HG02759 (cell line): Measurements from ENCODE around the gene VSX1.

Experiments used
- ATAC-seq: cut with Tn5 transposase; IDR thresholded peaks from one replicate; pipeline ENCODE4 v1.9.1; 2021; ENCODE audit warnings: mild to moderate bottlenecking, moderate library complexity; ENCODE audit not compliant: unreplicated experiment

VSX1 gene

DNA sequence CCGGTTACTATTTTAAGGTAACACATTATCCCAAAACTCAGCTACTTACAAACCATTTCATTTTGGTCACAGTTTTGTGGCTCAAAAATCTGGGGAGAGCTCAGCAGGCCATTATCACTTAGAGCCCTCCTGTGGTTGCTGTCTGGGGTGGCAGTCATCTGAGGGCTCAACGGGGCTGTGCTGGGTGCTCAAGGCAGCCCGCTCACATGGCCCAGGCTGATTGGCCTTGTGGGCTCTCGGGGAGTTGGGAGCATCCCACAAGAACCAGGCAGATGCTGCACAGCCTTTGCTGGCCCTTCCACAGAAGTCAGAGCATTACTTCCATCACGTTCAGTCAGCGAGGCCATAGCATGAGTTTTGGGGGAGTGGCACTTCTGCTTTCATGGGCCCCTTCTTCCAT is 6.3 kb upstream of the VSX1 start:
- no peak for ATAC-seq

DNA sequence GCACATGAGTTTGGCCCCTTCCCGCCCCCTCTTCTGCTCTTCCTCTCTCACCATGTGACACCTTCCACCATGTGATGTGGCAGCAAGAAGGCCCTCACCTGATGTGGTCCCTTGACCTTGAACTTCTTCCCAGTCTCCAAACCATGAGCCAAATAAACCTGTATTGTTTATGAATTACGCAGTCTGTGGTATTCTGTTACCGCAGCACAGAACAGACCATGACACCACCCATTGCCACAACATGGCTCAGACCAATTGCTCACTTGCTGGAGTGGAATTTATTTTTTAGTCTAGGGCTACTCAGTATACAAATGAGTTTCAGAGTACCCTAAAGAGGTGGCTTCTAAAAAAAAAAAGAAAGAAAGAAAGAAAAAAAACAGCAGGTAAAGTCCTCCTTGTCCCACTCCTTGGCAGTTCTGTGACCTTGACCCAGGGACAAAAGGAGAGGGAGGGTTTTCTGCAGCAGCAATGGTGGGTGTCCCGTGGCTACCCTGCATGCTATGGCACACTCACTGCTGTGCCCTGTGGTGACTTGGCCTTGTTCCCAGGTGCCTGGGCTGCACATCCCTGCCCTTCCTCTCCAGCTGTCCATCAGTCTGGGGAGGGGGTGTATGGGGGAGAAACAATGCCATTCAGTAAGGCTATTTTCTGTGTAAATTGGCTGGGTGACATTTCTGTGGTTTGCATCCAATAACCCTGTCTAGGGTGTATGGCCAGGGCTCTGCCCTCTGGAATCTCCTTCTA is 5.4 kb upstream of the VSX1 start:
- ATAC-seq: no peak

DNA sequence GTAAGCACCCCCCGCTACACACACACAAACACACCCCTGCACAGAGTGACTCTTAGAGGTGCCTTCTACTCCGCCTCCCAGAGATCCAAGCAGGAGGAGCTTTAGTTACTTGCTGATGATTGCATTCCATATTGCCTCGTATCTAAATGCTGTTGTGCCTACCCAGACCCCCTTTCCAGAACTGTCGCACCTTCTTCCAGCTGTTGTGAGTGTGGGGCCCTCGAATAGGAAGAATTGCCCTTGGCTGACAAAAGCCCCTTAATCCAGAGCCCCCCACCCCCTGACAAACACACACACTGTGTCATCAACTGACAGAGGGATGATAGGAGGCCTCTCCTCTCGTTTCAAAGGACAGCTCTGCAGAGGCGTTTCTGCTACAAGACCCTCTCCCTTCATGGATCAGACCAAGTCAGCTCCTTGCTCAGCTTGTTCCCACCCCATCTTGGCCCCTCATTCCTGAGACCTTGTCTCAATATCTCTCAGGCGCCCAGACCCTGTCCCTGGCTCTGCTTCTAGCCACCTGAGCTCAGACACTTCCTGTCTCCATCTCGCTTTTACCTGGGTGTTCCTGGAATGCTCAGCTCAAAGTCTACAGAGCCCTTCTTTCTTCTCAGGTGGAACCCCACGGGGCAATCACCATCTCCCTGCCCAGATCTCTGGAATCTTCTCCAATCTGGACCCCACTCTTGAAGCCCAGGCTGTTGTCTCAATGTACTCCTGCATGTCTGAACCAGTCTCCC is 4.0 kb upstream of the VSX1 start:
- no peak for ATAC-seq

DNA sequence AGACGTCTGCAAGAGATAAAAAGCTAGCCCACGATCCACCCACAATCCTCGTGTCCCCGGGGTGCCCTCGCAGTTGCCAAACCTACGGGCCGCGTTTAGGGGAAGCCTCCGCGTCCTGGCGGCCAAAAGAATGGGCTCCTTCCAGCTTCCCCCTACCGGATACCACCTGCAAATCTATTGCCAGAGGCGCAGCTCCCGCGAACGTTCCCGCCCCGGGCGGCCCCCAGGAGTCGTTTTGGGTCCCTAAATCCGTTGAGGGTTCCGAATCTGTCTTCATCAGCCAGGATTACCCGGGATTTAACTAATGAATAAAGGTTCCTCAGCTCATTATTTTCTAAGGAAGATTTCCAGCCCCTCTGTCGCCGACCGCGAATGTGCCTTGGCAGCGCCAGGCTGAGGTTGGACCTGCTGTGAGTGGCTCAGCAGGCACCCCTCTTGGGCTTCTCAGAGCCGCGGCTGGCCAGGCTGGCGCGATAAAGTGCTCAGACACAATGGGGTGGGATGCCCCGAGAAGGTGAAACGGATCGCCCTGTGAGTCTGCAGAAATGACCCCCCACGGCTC is 2.8 kb upstream of the VSX1 start:
- ATAC-seq: no peak

DNA sequence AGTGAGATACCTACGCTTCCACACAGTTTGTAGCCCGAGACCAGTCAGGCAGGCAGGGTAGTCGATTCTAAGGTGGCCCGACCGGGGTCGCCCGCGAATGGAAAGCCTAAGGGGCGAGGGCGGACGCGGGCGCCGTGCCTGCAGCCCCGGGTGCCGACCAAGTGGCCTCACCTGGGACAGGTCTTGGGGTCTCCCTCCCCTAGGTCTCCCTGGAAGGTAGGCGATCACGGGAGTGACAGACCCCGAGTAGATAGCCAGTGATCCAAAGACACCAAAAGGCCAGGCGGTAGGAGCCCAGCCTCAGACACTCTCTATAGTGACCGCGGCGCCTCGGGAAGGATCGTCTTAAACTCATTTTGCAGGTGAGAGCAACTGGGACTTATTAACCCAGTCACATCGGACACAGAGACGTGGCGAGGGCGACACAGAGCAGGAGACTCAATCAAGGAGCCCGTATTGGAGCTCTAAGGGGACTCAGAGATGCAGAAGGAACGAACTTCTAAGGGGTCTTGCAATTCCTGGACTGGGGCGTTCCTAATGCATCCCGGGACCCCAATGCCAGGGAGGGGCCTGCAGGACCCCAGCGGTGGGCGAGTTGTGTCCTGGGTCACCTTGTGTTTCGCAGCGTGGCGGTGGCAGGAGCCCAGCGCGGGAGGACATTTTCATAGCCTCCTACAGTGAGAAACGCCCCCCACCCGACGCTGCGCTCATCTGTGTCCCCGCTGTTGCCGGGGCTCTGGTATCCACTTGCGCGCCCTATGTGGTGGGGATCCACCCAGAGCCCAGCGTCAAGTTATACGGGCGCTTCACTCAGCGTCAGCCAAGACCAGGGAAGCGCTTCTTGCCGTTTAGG is 2.1 kb upstream of the VSX1 start:
- no peak for ATAC-seq

DNA sequence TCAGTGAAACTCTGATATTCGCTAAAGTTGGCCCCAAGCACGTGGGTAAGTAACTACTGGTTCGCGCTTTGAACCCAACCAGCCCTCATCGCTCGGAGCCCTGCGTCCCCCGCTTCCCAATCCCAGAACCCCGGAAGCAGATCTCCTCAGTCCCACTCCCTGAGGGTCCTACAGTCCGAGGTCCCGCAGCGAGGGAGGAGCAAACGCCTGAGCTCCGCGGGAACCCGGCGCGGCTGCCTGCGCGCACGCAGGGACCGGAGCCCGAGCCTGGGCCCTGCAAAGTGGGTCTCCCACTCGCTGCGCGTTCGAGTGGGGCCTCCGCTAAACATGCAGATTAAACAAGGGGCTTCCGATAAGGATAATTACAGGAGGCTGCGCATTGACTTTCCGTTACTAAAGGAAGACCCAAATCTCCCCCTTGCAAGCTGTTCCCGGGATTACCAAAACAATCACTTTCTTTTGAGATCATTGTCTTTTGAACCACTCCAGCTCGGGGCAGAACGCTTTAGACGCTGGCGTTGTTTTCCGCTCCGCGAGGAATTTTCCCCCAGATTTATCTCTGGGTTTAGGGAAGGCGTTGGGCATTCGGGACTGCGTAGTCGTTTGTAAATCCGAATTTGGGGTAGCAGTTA is 1.3 kb upstream of the VSX1 start:
- no peak for ATAC-seq

DNA sequence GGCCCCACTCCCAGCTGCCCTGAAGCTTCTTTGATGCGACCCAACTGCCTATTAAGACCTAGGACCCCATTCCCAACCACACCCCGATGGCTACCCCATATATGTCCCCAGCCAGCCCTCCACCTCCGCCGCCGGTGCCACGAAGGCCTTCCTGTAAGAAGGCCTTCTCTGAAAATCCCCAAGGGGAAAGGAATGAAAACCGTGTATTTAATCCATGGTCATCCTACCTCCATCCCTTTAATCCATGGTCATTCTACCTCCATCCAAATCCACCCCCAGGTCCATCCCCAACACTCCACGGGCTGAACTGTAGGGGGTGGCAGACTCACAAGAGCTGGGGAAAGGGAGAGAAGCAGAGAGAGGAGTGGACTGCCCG is 545 bp upstream of the VSX1 start:
- no peak for ATAC-seq

DNA sequence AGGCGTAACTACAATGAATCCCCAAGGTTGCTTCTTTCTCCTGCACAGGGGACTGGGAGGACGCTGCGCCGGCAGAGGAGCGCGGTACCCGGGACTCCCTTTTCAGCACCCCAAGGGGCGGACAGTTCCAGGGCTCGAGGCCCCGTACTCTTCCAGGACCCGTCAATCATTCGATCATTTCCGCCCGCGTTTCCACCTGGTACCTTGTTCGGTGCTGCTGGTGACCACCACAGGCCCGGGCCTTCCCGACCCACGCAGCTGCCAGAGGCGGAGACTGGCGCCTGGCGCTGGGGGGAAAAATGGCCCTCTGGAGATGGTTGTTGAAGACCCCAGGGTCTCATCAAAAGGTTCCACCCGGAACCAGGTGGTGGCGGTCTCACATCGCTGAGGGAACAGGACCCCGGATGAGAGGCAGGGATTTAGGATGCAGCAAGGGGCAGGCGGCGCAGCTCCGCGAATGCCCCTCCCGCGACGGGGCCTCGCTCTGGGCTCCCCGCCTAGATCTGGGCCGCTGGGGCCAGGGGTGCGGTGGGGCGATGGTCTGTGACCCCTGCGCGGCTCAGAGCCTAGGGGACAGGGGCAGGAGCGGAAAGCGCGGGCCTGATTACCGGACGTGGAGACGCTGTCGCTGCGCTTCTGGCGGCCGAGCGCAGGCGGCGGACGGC is 744 bp downstream of the VSX1 start:
- no peak for ATAC-seq

DNA sequence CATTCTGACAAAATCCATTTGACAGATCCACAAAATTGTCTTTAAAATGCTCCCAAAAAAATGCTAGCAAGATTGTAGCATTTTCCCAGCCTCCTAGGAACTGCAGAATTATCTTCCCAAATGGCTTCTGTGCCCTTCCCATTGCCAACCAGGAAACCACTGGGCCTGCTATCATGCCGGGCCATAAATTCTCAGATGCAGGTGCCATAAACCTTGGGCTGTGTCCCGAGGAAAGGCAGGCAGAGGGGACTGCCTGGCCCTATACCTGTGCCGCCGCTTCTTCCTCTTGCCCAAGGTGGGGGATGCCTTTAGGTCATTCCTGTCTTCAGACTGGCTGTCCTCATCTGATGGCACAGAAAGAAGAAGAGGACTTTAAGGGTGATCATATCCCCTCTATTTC is 2.8 kb downstream of the VSX1 start:
- ATAC-seq: no peak

DNA sequence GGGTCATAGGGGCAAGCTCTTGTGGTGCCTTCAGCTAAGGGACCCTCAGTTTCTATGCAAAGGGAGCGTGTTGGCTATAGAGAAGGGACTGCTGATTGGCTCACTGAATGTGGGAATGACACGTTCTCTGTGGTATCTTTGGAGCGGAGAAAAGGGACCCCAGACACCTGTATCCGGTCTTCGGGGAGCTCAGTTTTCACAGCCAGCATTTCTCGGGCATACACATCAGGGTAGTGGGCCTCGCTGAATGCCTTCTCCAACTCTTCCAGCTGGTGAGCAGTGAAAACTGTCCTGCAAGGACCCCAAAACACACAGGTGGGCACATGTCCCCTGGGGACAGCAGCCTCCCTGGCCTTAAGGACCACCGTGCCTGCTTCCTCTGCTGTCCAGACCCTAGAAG is 3.3 kb downstream of the VSX1 start:
- no peak for ATAC-seq

DNA sequence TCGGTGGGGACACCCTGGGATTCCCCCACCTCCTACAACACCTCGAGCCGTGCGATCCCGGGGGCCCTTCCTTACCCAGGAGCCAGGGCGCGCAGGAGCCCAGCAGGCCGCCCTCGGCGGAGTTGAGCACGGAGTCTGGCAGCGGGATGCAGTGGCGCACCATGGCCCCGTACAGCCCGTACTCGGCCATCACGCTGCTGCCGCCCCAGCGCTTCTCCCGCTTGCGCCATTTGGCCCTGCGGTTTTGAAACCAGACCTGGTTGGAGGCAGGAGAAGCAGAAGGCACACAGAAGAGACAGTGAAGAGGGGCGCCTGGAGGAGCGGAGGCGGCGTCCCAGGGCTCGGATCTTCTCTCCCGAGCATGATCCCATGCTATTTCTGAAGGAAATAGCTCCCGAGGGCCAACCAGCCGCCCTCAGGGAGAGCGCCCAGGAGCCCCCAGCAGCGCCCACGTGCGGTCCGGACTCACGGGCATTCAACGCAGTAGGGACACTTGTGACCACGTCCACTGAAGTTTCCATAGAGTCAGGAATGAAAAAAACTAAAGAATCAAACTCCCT is 4.3 kb downstream of the VSX1 start:
- no peak for ATAC-seq

DNA sequence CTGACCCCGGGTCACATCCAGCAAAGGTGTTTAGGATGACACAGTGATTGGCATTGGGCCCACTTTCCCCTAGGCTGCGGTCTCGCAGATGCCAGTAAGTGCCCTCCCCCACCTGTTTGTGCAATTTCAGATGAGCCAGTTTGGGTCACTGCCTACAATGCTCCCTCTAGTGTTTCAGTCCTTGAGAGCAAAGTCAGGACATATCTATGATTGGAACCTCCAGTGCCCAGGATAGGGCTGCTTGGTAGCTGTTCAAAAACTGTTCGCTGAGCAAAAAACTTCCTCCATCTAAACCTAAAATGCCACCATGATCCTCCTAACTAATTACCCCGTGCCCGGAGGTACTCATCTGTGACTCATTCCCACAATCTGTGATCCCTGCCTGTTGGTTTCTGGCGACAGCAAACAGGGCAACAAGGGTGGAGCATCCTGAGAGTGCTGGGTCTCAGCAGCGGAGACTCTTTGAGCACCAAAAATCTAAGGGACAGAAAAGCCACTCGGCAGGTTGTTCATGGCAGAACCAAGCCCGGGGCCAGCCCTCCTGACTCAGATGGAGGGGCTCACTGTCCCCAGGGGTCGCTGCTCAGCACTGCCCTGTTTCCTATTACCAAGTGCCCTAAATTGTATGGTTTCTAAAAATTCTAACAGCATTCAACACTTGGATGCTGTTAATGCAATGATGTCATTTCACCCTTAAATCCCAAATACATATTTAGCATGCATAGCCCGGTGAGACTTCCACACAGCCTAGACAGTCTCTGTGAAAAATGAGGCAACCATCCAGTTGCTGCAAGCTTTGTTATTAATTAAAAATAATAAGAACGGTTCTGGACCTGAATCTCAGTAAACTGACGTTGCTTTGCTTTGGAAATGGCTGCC is 5.0 kb downstream of the VSX1 start:
- no peak for ATAC-seq

DNA sequence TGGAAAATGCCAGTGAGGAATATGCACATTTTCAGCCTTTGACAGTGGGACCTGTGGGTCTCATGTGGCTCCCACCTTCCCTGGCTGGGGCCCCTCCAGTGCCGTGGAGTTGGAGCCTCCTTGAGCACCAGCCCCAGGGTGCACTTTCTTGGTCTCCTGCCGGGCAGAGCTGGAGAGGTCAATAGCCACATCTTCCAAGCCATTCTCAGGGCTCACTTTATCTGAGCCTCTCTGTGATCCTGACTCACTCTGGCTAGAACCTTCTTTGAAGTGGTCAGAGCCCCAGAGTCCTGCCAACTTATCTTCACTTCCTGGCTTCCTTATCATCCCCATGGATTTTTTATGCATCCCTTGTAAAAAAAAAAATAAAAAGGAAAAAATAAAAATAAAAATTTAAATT is 5.7 kb downstream of the VSX1 start:
- ATAC-seq: no peak

DNA sequence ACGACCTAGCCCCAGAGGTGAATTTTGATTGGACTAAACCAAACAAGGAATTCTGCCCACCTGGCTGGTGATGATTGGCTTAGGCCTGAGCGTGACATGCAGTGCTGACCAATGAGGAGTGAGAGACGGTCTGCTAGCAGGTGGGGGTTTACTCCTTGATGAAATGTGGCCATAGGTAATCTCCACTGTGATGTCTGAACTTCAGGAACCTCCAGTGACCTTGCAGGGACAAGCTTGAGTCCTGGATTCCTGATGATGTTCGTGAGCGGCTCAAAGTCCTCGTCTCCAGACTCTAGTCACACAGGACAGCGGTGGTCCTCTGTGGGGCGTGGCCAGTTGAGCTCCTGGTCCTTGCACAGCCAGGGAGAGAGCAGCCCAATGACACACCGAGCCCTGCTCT is 8.4 kb downstream of the VSX1 start:
- ATAC-seq: no peak

DNA sequence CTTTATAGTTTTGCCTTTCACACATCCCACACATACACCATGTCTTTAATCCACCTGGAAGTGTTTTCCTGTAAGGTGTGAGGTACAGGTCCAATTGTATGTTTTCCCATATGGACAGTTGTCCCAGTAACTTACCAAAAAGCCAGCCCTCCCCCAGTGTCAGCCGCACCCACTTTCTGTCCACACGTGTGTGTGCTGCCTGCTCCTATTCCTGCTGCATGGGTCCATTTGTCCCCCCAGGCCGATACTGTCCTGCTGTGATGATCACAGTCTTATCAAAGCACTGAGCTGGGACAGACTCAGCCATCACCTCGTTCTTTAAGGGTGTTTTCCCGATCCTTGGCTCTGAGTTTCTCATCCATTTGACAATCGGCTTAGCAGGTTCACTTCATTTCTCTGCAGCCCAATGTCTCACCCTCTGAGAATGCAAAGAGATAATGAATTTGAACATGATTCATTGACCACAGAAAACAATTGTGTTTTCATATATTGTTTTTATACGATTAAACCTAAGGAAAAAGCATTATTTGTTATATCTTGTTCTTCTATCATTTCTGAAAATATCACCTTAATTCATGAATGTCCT is 9.6 kb downstream of the VSX1 start:
- no peak for ATAC-seq

DNA sequence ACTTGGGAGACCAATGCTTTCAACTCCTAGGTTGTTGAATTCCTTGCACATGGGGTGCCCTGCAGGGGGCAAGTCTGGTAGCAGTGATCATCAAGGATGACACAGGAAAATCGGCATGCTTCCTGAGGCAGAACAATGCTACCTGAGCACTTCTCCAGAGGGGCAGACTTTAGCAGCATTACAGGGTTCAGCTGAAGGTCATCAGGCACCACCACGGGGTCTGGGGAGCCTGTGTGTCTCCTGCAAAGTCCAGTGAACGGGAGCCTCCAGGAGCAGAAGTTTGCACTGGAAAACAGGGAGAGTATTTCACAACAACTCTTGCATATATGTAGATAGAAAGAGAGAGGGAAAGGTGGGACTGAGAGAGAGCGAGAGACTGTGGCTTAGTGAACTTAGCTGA is 10.2 kb downstream of the VSX1 start:
- no peak for ATAC-seq

DNA sequence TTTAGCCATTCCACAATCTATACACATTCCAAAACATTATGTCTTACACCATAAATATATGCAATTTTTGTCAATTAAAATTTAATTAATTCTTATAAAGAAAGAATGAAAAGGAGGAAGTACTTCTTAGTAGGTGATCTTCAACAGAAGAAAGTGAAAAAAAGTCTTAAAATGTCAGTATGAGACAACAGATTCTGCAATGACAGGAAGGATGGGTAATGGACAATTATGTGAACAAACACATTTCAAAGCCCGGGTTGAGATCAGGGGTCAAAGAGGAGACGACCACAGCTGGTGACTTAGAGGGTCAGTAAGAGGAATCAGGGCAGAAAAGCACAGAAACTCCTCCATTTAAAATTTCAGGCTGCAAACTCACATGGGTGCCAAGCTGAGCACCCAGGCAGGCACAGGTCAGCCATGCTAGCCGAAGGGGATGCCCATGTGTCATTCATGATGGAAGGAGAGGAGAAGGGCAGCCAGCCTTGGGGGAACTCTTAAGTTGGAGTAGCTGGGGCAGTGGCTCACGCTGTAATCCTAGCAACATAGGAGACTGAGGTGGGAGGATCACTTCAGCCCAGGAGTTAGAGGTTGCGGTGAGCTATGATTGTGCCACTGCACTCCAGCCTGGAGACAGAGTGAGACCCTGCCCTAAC is 11.0 kb downstream of the VSX1 start:
- ATAC-seq: no peak
